ENCODE data around the gene ZNF774.
"Not testable (repeated sequence)": the region's sequence is repeated elsewhere in the genome, so short reads cannot be mapped to it uniquely, and the experiment has no call there.

The ZNF774 gene

GRCh38 chr15:90352107-90352893, at the start of gene ZNF774:
Gene ZNF774 (plus strand): TSS chr15:90352284. CDS start chr15:90354661, 2,377 bp downstream.
- peak; percentile 85 to 95 (median 88) for DNase-seq

- DNase-seq = not testable (repeated sequence)
These were observed 46.7 kb upstream of the ZNF774 start for GRCh38 chr15:90305355-90305754.

- DNase-seq = no peak
These were observed 46.2 kb upstream of the ZNF774 start for GRCh38 chr15:90305932-90306331.

GRCh38 chr15:90306560-90306959, 45.5 kb upstream of the ZNF774 start:
- DNase-seq = peak in 3 of 6 experiments; percentile 9 to 28 (median 16)

GRCh38 chr15:90307661-90308060, 44.4 kb upstream of the ZNF774 start:
- no peak for DNase-seq

GRCh38 chr15:90309020-90309419, 43.1 kb upstream of the ZNF774 start:
- DNase-seq = no peak

- DNase-seq = no peak
These were observed 36.7 kb upstream of the ZNF774 start for GRCh38 chr15:90315278-90315982.

GRCh38 chr15:90316139-90316538, 35.9 kb upstream of the ZNF774 start:
- no peak for DNase-seq

GRCh38 chr15:90318591-90318990, 33.5 kb upstream of the ZNF774 start:
- DNase-seq = no peak

- DNase-seq = peak; percentile 34 to 73 (median 52)
These were observed 31.8 kb upstream of the ZNF774 start for GRCh38 chr15:90320062-90320884.

- no peak for DNase-seq
These were observed 31.2 kb upstream of the ZNF774 start for GRCh38 chr15:90320885-90321278.

GRCh38 chr15:90322538-90322937, 29.5 kb upstream of the ZNF774 start:
- DNase-seq = no peak

GRCh38 chr15:90325726-90326125, 26.4 kb upstream of the ZNF774 start:
- no peak for DNase-seq

- no peak for DNase-seq
These were observed 25.6 kb upstream of the ZNF774 start for GRCh38 chr15:90326441-90326840.

GRCh38 chr15:90327311-90327710, 24.8 kb upstream of the ZNF774 start:
- DNase-seq = no peak

- no peak for DNase-seq
These were observed 17.8 kb upstream of the ZNF774 start for GRCh38 chr15:90334304-90334731.

GRCh38 chr15:90336705-90337141, 15.4 kb upstream of the ZNF774 start:
- DNase-seq = peak in 3 of 6 experiments; percentile 12 to 41 (median 37)

- DNase-seq = no peak
These were observed 14.8 kb upstream of the ZNF774 start for GRCh38 chr15:90337256-90337655.

- DNase-seq = no peak
These were observed 13.6 kb upstream of the ZNF774 start for GRCh38 chr15:90338532-90338931.

- no peak for DNase-seq
These were observed 11.7 kb upstream of the ZNF774 start for GRCh38 chr15:90340345-90340744.

GRCh38 chr15:90343302-90343790, 8.7 kb upstream of the ZNF774 start:
- no peak for DNase-seq

- no peak for DNase-seq
These were observed 7.4 kb upstream of the ZNF774 start for GRCh38 chr15:90344662-90345061.

- DNase-seq = no peak
These were observed 6.2 kb upstream of the ZNF774 start for GRCh38 chr15:90345857-90346256.

Data from stimulated activated naive CD4-positive, alpha-beta T cell (primary cell).